ENCODE measurements around the gene KIF2B.
"Not testable (repeated sequence)": the region's sequence is repeated elsewhere in the genome, so short reads cannot be mapped to it uniquely, and the experiment has no call there.

Gene KIF2B

GRCh38 chr17:53818271-53818670, 4.5 kb upstream of the KIF2B start:
- Histone ChIP-seq H3K27me3 (no peaks in the 10 kb centered on the region), H3K4me1 (ENCODE audit: control insufficient read depth in 1 of 2, insufficient read depth in 1 of 2, low read depth in 1 of 2, low read length in 1 of 2) (no peaks in the 10 kb centered on the region), H3K9me3 (no peaks in the 10 kb centered on the region), H3K4me3 (ENCODE audit: low read depth in 1 of 2, low read length in 1 of 2) (no peak overlapping the region), H3K27ac (no peak overlapping the region), H3K36me3 (no peaks in the 10 kb centered on the region)
- no peak for TF ChIP-seq CTCF (IDR thresholded peaks at IDR 0.05)

DNA sequence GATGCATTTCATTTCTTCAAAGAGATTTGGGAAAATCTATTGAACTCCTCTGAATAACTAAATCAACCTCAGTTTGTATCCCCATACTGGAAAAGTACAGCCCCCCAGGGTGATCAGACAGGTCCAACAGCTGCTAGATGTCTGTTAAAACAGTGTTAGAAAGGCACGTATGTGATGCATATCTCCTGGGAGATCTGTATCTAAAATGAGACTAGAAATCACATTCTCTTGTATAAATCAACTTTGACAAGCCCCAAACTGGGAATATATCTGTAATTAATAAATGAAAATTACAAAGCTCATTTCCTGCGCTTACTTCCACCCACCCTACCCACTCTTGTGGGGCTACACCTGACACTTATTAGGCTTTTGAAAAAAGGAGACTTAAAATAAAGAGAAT, 3.8 kb upstream of the KIF2B start:
- Histone ChIP-seq H3K36me3 (no peaks in the 10 kb centered on the region), H3K27ac (no peak overlapping the region), H3K9me3 (no peaks in the 10 kb centered on the region), H3K27me3 (no peaks in the 10 kb centered on the region), H3K4me3 (ENCODE audit: low read depth in 1 of 2, low read length in 1 of 2) (no peak overlapping the region), H3K4me1 (ENCODE audit: control insufficient read depth in 1 of 2, insufficient read depth in 1 of 2, low read depth in 1 of 2, low read length in 1 of 2) (no peaks in the 10 kb centered on the region)
- TF ChIP-seq CTCF (IDR thresholded peaks at IDR 0.05) = no peak

DNA sequence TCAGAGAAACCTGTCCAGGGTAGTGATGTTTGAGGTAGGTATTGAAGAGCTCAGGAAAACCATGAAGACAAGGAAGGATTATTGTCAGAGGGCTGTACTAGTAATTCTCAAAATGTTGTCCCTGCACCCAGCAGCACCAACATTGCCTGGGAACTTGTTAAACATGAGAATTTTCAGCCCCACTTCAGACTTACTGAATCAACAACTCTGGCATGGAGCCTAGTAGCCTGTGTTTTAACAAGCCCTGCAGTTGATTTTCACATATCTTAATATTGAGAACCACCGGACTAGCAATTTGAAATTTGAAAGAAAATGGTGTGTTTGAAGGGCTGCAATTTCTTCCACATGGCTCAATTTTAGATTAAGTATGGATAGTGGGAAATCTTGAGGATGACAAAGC, 2.8 kb upstream of the KIF2B start:
- no peak for TF ChIP-seq CTCF (IDR thresholded peaks at IDR 0.05)
- Histone ChIP-seq H3K27ac (no peak overlapping the region), H3K4me3 (ENCODE audit: low read depth in 1 of 2, low read length in 1 of 2) (no peak overlapping the region)

GRCh38 chr17:53823341-53824050, 769 bp downstream of the KIF2B start:
- H3K4me3 ChIP-seq (ENCODE audit: low read depth in 1 of 2, low read length in 1 of 2) = no peak overlapping the region
- H3K9me3 ChIP-seq = no peaks in the 10 kb centered on the region
- H3K4me1 ChIP-seq (ENCODE audit: control insufficient read depth in 1 of 2, insufficient read depth in 1 of 2, low read depth in 1 of 2, low read length in 1 of 2) = no peaks in the 10 kb centered on the region
- H3K36me3 ChIP-seq = no peaks in the 10 kb centered on the region
- no peak for TF ChIP-seq CTCF (IDR thresholded peaks at IDR 0.05)
- H3K27me3 ChIP-seq = no peaks in the 10 kb centered on the region
- H3K27ac ChIP-seq = no peak overlapping the region

More for the DNA sequence above, 2.8 kb upstream of the KIF2B start:
- Histone ChIP-seq H3K36me3 (no peaks in the 10 kb centered on the region), H3K9me3 (no peaks in the 10 kb centered on the region), H3K27me3 (no peaks in the 10 kb centered on the region), H3K4me1 (ENCODE audit: control insufficient read depth in 1 of 2, insufficient read depth in 1 of 2, low read depth in 1 of 2, low read length in 1 of 2) (no peaks in the 10 kb centered on the region)

DNA sequence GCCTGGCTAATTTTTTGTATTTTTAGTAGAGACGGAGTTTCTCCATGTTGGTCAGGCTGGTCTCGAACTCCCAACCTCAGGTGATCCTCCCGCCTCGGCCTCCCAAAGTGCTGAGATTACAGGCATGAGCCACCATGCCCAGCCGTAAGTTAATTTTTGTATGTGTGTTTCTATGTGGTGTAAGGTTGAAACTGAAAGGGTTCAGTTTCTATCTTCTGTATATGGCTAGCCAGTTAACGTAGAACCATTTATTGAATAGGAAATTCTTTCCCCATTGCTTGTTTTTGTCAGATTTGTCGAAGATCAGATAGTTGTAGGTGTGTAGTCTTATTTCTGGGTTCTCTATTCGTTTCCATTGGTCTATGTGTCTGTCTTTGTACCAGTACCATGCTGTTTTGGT, 12.0 kb downstream of the KIF2B start:
- not testable (repeated sequence) for H3K27ac ChIP-seq; H3K27me3 ChIP-seq; H3K9me3 ChIP-seq; H3K4me1 ChIP-seq (ENCODE audit: control insufficient read depth in 1 of 2, insufficient read depth in 1 of 2, low read depth in 1 of 2, low read length in 1 of 2); H3K36me3 ChIP-seq; H3K4me3 ChIP-seq (ENCODE audit: low read depth in 1 of 2, low read length in 1 of 2)

DNA sequence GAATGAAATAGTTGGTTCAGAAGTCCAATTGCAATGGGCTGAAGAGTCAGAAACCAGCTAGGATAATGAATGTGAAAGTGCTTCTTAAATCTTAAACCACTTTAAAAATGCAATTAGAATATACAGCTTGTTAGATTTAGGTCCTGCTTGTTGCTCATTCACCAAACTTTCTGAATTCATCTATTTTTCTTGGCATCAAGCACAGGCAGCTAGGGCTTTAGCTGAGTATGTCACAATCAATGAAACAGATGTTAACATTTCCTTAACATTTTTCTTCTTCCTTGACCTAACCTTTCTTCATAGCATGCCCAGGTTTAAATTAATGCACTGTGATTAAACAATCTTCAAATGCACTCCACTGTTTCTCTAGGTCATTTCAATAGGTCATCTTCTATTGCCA, 14.4 kb downstream of the KIF2B start:
- Histone ChIP-seq H3K4me3 (ENCODE audit: low read depth in 1 of 2, low read length in 1 of 2) (no peak overlapping the region), H3K27ac (no peak overlapping the region), H3K9me3 (no peaks in the 10 kb centered on the region), H3K27me3 (no peaks in the 10 kb centered on the region), H3K4me1 (ENCODE audit: control insufficient read depth in 1 of 2, insufficient read depth in 1 of 2, low read depth in 1 of 2, low read length in 1 of 2) (no peaks in the 10 kb centered on the region), H3K36me3 (no peaks in the 10 kb centered on the region)
- no peak for TF ChIP-seq CTCF (IDR thresholded peaks at IDR 0.05)
